Stimulated activated naive B cell treated with anti-CD40 and anti-IgM and Interleukin-4, amounts not matched to agents 10 μg/mL and 1 μg/mL and 100 μg/mL, for 72 hours (primary cell): ENCODE measurements around the gene STYK1.
"Not testable (repeated sequence)": the region's sequence is repeated elsewhere in the genome, so short reads cannot be mapped to it uniquely, and the experiment has no call there.

ENCODE experiments used
- ATAC-seq, 2 donors: fragments of 150-1000 bp; cut with Tn5 transposase; replicated peaks; 2 replicates each; pipeline ENCODE4 v1.10.0; 2021; ENCODE audit warnings: moderate library complexity in 1 of 2
- DNase-seq: peaks from one replicate; pipeline ENCODE4 v3.0.0; 2021
- H3K27ac Mint-ChIP-seq: one replicate; pipeline ENCODE4 v1.8.0; 2022; ENCODE audit warnings: mild to moderate bottlenecking, mixed read lengths
- H3K27me3 Mint-ChIP-seq, 2 donors: one replicate each; pipeline ENCODE4 v1.8.0; 2022; ENCODE audit warnings: mixed read lengths in 2 of 2
- H3K36me3 Mint-ChIP-seq, 2 donors: one replicate each; pipeline ENCODE4 v1.8.0; 2022; ENCODE audit warnings: mixed read lengths in 2 of 2, mild to moderate bottlenecking in 1 of 2
- H3K4me1 Mint-ChIP-seq, 2 donors: one replicate each; pipeline ENCODE4 v1.8.0; 2022; ENCODE audit warnings: mixed read lengths in 2 of 2, mild to moderate bottlenecking in 1 of 2
- H3K4me3 Mint-ChIP-seq, 2 donors: one replicate each; pipeline ENCODE4 v1.8.0; 2022; ENCODE audit warnings: mild to moderate bottlenecking in 2 of 2, mixed read lengths in 2 of 2, moderate library complexity in 1 of 2
- H3K9me3 Mint-ChIP-seq, 2 donors: one replicate each; pipeline ENCODE4 v1.8.0; 2022; ENCODE audit warnings: mixed read lengths in 2 of 2, mild to moderate bottlenecking in 1 of 2

The STYK1 gene

GRCh38 chr12:10661338-10661737, 12.5 kb downstream of the STYK1 start:
- no peak overlapping the region for H3K4me3 Mint-ChIP-seq
- no peak overlapping the region for H3K27ac Mint-ChIP-seq
- no peak for DNase-seq
- H3K9me3 Mint-ChIP-seq: peaks cover 2 to 3% of the 10 kb centered on the region in 2 donors
- peaks cover 0 to 4% of the 10 kb centered on the region in 2 donors for H3K27me3 Mint-ChIP-seq
- peaks cover 0 to 3% of the 10 kb centered on the region in 2 donors for H3K36me3 Mint-ChIP-seq
- no peak for ATAC-seq
- no peaks in the 10 kb centered on the region for H3K4me1 Mint-ChIP-seq

- peaks cover 0 to 6% of the 10 kb centered on the region in 2 donors for H3K36me3 Mint-ChIP-seq
- H3K4me1 Mint-ChIP-seq: no peaks in the 10 kb centered on the region
- no peak overlapping the region for H3K27ac Mint-ChIP-seq
- peaks cover 0 to 5% of the 10 kb centered on the region in 2 donors for H3K27me3 Mint-ChIP-seq
- H3K4me3 Mint-ChIP-seq: no peak overlapping the region
- peaks cover 7 to 9% of the 10 kb centered on the region in 2 donors for H3K9me3 Mint-ChIP-seq
- DNase-seq: no peak
- no peak for ATAC-seq
Observed at GRCh38 chr12:10654003-10654402, 19.8 kb downstream of the STYK1 start.

- Mint-ChIP-seq H3K9me3 (peaks cover 14% of the 10 kb centered on the region in 2 donors), H3K27me3 (peaks cover 0 to 5% of the 10 kb centered on the region in 2 donors), H3K4me3 (no peak overlapping the region), H3K36me3 (peaks cover 6% of the 10 kb centered on the region in 2 donors), H3K27ac (no peak overlapping the region), H3K4me1 (no peaks in the 10 kb centered on the region)
- ATAC-seq (no peak), DNase-seq (no peak)
Observed at GRCh38 chr12:10652192-10652591, 21.7 kb downstream of the STYK1 start.

GRCh38 chr12:10646576-10646975, 27.3 kb downstream of the STYK1 start:
- not testable (repeated sequence) for H3K27me3 Mint-ChIP-seq, H3K4me1 Mint-ChIP-seq, H3K4me3 Mint-ChIP-seq, H3K27ac Mint-ChIP-seq, ATAC-seq, DNase-seq
- Mint-ChIP-seq H3K9me3 (peaks cover 22 to 26% of the 10 kb centered on the region in 2 donors), H3K36me3 (peaks cover 10 to 23% of the 10 kb centered on the region in 2 donors)

GRCh38 chr12:10645910-10646309, 27.9 kb downstream of the STYK1 start:
- Mint-ChIP-seq H3K9me3 (peaks cover 22 to 26% of the 10 kb centered on the region in 2 donors), H3K27me3 (peaks cover 0 to 7% of the 10 kb centered on the region in 2 donors), H3K4me1 (no peaks in the 10 kb centered on the region), H3K4me3 (no peak overlapping the region), H3K27ac (no peak overlapping the region), H3K36me3 (peaks cover 10 to 23% of the 10 kb centered on the region in 2 donors)
- ATAC-seq (no peak), DNase-seq (no peak)

- H3K27me3 Mint-ChIP-seq: peaks cover 0 to 7% of the 10 kb centered on the region in 2 donors
- H3K9me3 Mint-ChIP-seq: peaks cover 16 to 18% of the 10 kb centered on the region in 2 donors
- no peaks in the 10 kb centered on the region for H3K4me1 Mint-ChIP-seq
- H3K4me3 Mint-ChIP-seq: no peak overlapping the region
- H3K27ac Mint-ChIP-seq: no peak overlapping the region
- peaks cover 10 to 16% of the 10 kb centered on the region in 2 donors for H3K36me3 Mint-ChIP-seq
- ATAC-seq (no peak), DNase-seq (no peak)
Observed at GRCh38 chr12:10641735-10642500, 31.9 kb downstream of the STYK1 start.

- Mint-ChIP-seq H3K4me1 (no peaks in the 10 kb centered on the region), H3K27ac (no peak overlapping the region), H3K36me3 (no peaks in the 10 kb centered on the region), H3K9me3 (no peaks in the 10 kb centered on the region), H3K27me3 (peaks cover 0 to 12% of the 10 kb centered on the region in 2 donors), H3K4me3 (no peak overlapping the region)
- no peak for DNase-seq
- no peak for ATAC-seq
Observed at GRCh38 chr12:10638728-10639127, 35.1 kb downstream of the STYK1 start.

- no peaks in the 10 kb centered on the region for H3K9me3 Mint-ChIP-seq
- DNase-seq (no peak), ATAC-seq (no peak)
- no peak overlapping the region for H3K27ac Mint-ChIP-seq
- no peak overlapping the region for H3K4me3 Mint-ChIP-seq
- H3K36me3 Mint-ChIP-seq: no peaks in the 10 kb centered on the region
- peaks cover 0 to 12% of the 10 kb centered on the region in 2 donors for H3K27me3 Mint-ChIP-seq
- H3K4me1 Mint-ChIP-seq: no peaks in the 10 kb centered on the region
Observed at GRCh38 chr12:10636611-10637010, 37.2 kb downstream of the STYK1 start.

- peaks cover 0 to 12% of the 10 kb centered on the region in 2 donors for H3K27me3 Mint-ChIP-seq
Observed at GRCh38 chr12:10636124-10636523, 37.7 kb downstream of the STYK1 start.

GRCh38 chr12:10635306-10635705, 38.5 kb downstream of the STYK1 start:
- Mint-ChIP-seq H3K36me3 (no peaks in the 10 kb centered on the region), H3K4me3 (no peak overlapping the region), H3K27me3 (peaks cover 0 to 12% of the 10 kb centered on the region in 2 donors), H3K4me1 (no peaks in the 10 kb centered on the region), H3K27ac (no peak overlapping the region), H3K9me3 (no peaks in the 10 kb centered on the region)
- ATAC-seq (no peak), DNase-seq (no peak)

More at GRCh38 chr12:10636124-10636523, 37.7 kb downstream of the STYK1 start:
- ATAC-seq: no peak
- no peak overlapping the region for H3K4me3 Mint-ChIP-seq
- H3K4me1 Mint-ChIP-seq: no peaks in the 10 kb centered on the region
- DNase-seq: no peak
- no peaks in the 10 kb centered on the region for H3K36me3 Mint-ChIP-seq
- no peak overlapping the region for H3K27ac Mint-ChIP-seq
- H3K9me3 Mint-ChIP-seq: no peaks in the 10 kb centered on the region

- no peaks in the 10 kb centered on the region for H3K36me3 Mint-ChIP-seq
- no peak for ATAC-seq
Observed at GRCh38 chr12:10634427-10634826, 39.4 kb downstream of the STYK1 start.

GRCh38 chr12:10633541-10633940, 40.3 kb downstream of the STYK1 start:
- no peaks in the 10 kb centered on the region for H3K36me3 Mint-ChIP-seq
- DNase-seq: no peak
- ATAC-seq: no peak
- H3K4me1 Mint-ChIP-seq: no peaks in the 10 kb centered on the region
- H3K9me3 Mint-ChIP-seq: no peaks in the 10 kb centered on the region
- no peak overlapping the region for H3K4me3 Mint-ChIP-seq
- H3K27me3 Mint-ChIP-seq: peaks cover 0 to 18% of the 10 kb centered on the region in 2 donors
- no peak overlapping the region for H3K27ac Mint-ChIP-seq

More at GRCh38 chr12:10634427-10634826, 39.4 kb downstream of the STYK1 start:
- Mint-ChIP-seq H3K9me3 (no peaks in the 10 kb centered on the region), H3K27ac (no peak overlapping the region), H3K4me3 (no peak overlapping the region), H3K27me3 (peaks cover 0 to 17% of the 10 kb centered on the region in 2 donors), H3K4me1 (no peaks in the 10 kb centered on the region)
- DNase-seq: no peak

- Mint-ChIP-seq H3K4me1 (no peaks in the 10 kb centered on the region), H3K36me3 (no peaks in the 10 kb centered on the region), H3K4me3 (no peak overlapping the region), H3K27me3 (peaks cover 0 to 23% of the 10 kb centered on the region in 2 donors), H3K9me3 (no peaks in the 10 kb centered on the region), H3K27ac (no peak overlapping the region)
- ATAC-seq (no peak), DNase-seq (no peak)
Observed at GRCh38 chr12:10632226-10632625, 41.6 kb downstream of the STYK1 start.

GRCh38 chr12:10624605-10625004, 49.2 kb downstream of the STYK1 start:
- no peaks in the 10 kb centered on the region for H3K36me3 Mint-ChIP-seq
- no peak overlapping the region for H3K27ac Mint-ChIP-seq
- ATAC-seq (no peak), DNase-seq (no peak)
- peaks cover 0 to 13% of the 10 kb centered on the region in 2 donors for H3K27me3 Mint-ChIP-seq
- H3K9me3 Mint-ChIP-seq: no peaks in the 10 kb centered on the region
- no peaks in the 10 kb centered on the region for H3K4me1 Mint-ChIP-seq
- no peak overlapping the region for H3K4me3 Mint-ChIP-seq

- no peak for ATAC-seq
- H3K9me3 Mint-ChIP-seq: no peaks in the 10 kb centered on the region
- no peak overlapping the region for H3K27ac Mint-ChIP-seq
- H3K4me1 Mint-ChIP-seq: no peaks in the 10 kb centered on the region
- peaks cover 0 to 13% of the 10 kb centered on the region in 2 donors for H3K27me3 Mint-ChIP-seq
- H3K4me3 Mint-ChIP-seq: no peak overlapping the region
- no peak for DNase-seq
- H3K36me3 Mint-ChIP-seq: no peaks in the 10 kb centered on the region
Observed at GRCh38 chr12:10623131-10623530, 50.7 kb downstream of the STYK1 start.
